OCI-LY7 (cell line): Measurements from ENCODE around the gene UGT1A9.

ENCODE experiments used
- CTCF ChIP-seq: fragments of 200-600 bp; sonication (generic); conservative IDR thresholded peaks from 2 replicates; pipeline ENCODE4 v1.5.1; 2014; ENCODE audit warnings: mild to moderate bottlenecking, antibody characterized with exemption, low read length, moderate library complexity, mixed read lengths
- EZH2phosphoT487 ChIP-seq: fragments of 200-600 bp; sonication (generic); IDR thresholded peaks from 2 replicates; pipeline ENCODE4 v1.6.1; 2018; ENCODE audit warnings: low read depth, borderline replicate concordance, mild to moderate bottlenecking, mixed run types, antibody characterized with exemption, low read length, moderate library complexity, mixed read lengths

GRCh38 chr2:233816771-233817170 is 145.1 kb downstream of the UGT1A9 start:
- no peak for TF ChIP-seq CTCF
- TF ChIP-seq EZH2phosphoT487: no peak
